K562 (cell line): ENCODE measurements around the gene HCCS.

Source experiments
- POLR2A ChIP-seq: fragments of 450-650 bp; conservative IDR thresholded peaks from 2 replicates; pipeline ENCODE4 v1.6.1; 2016
- SREBF2 ChIP-seq: sonication (generic); formaldehyde crosslinking; IDR thresholded peaks from 2 replicates; pipeline ENCODE4 v1.4.0; 2020; ENCODE audit warnings: mild to moderate bottlenecking, missing genetic modification reagents
- TEAD1 ChIP-seq, 2 experiments: fragments of 450-650 bp in 1 of 2; sonication (generic) in 1 of 2; formaldehyde crosslinking; IDR thresholded peaks; 2 replicates each; pipeline versions ENCODE4 v1.4.0 to v1.8.0; 2020 to 2022; ENCODE audit warnings: mild to moderate bottlenecking in 2 of 2, missing genetic modification reagents in 1 of 2
- ZBTB1 ChIP-seq: sonication (generic); formaldehyde crosslinking; IDR thresholded peaks from 2 replicates; pipeline ENCODE4 v1.8.1; 2023; ENCODE audit warnings: missing genetic modification reagents, low read depth, mild to moderate bottlenecking, borderline replicate concordance
- ZNF133 ChIP-seq: fragments of 250-450 bp; sonication (Bioruptor Pico); IDR thresholded peaks from 2 replicates; pipeline ENCODE4 v1.4.0; 2020; ENCODE audit warnings: mild to moderate bottlenecking
- ZNF23 ChIP-seq: fragments of 250-450 bp; sonication (Bioruptor Pico); IDR thresholded peaks from 2 replicates; pipeline ENCODE4 v1.4.0; 2020; ENCODE audit warnings: mild to moderate bottlenecking
- TF ChIP-seq, protein P1 (sequence below), 3 experiments: IDR thresholded peaks in 2 of 3; conservative IDR thresholded peaks in 1 of 3; 2 replicates each; pipeline ENCODE4 v1.5.1; 2011 to 2012; ENCODE audit warnings: low read length in 3 of 3, mild to moderate bottlenecking in 3 of 3, control low read depth in 2 of 3, improper control_type of control experiment in 1 of 3, inconsistent platforms in 1 of 3, low read depth in 1 of 3, mixed read lengths in 1 of 3, moderate library complexity in 1 of 3; ENCODE audit not compliant: insufficient read depth in 2 of 3
- TF ChIP-seq, protein P2 (sequence below): sonication (generic); formaldehyde crosslinking; IDR thresholded peaks from 2 replicates; pipeline ENCODE4 v1.8.1; 2022; ENCODE audit warnings: missing genetic modification reagents
- TF ChIP-seq, protein P3 (sequence below): sonication (generic); formaldehyde crosslinking; IDR thresholded peaks from 2 replicates; pipeline ENCODE4 v1.9.0; 2022; ENCODE audit warnings: mild to moderate bottlenecking, missing genetic modification reagents
- TF ChIP-seq, protein P4 (sequence below), 2 experiments: fragments of 450-650 bp; formaldehyde crosslinking in 1 of 2; IDR thresholded peaks; 2 replicates each; pipeline versions ENCODE4 v1.4.0 to v1.6.1; 2014 to 2020; ENCODE audit warnings: mild to moderate bottlenecking in 2 of 2, borderline replicate concordance in 1 of 2, low read depth in 1 of 2

DNA sequence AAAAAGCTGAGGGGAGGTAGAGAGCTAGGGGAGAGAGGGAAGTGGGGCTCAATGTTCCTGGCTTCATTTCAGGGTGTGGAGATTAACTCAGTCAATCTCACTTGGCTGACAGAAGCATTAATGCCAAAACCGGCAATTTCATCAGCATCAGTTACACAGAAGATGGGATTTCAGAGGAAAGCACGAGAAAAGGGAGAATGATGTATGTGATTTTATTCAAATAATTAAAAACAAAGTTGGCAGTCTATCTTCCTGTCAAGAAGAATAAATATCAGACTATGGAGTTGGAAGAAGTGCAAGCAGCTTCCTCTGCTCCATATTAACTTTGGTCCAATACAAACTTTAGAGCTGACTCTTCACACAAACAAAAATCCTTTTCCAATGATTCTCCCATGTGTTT, 29.6 kb upstream of the HCCS start:
- TF ChIP-seq, protein P1, sequence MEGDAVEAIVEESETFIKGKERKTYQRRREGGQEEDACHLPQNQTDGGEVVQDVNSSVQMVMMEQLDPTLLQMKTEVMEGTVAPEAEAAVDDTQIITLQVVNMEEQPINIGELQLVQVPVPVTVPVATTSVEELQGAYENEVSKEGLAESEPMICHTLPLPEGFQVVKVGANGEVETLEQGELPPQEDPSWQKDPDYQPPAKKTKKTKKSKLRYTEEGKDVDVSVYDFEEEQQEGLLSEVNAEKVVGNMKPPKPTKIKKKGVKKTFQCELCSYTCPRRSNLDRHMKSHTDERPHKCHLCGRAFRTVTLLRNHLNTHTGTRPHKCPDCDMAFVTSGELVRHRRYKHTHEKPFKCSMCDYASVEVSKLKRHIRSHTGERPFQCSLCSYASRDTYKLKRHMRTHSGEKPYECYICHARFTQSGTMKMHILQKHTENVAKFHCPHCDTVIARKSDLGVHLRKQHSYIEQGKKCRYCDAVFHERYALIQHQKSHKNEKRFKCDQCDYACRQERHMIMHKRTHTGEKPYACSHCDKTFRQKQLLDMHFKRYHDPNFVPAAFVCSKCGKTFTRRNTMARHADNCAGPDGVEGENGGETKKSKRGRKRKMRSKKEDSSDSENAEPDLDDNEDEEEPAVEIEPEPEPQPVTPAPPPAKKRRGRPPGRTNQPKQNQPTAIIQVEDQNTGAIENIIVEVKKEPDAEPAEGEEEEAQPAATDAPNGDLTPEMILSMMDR (IDR thresholded peaks at IDR 0.05 in 2 of 3, conservative IDR thresholded peaks at IDR 0.05 in 1 of 3; ENCODE audit: insufficient read depth in 2 of 3, low read depth in 1 of 3, low read length in 3 of 3): no peak
- TF ChIP-seq, protein P2, sequence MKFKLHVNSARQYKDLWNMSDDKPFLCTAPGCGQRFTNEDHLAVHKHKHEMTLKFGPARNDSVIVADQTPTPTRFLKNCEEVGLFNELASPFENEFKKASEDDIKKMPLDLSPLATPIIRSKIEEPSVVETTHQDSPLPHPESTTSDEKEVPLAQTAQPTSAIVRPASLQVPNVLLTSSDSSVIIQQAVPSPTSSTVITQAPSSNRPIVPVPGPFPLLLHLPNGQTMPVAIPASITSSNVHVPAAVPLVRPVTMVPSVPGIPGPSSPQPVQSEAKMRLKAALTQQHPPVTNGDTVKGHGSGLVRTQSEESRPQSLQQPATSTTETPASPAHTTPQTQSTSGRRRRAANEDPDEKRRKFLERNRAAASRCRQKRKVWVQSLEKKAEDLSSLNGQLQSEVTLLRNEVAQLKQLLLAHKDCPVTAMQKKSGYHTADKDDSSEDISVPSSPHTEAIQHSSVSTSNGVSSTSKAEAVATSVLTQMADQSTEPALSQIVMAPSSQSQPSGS (CRISPR knock-in tag): no peak
- TF ChIP-seq ZNF133 (CRISPR knock-in tag) (no peak), ZBTB1 (CRISPR knock-in tag) (no peak), POLR2A (no peak), ZNF23 (no peak), SREBF2 (CRISPR knock-in tag) (no peak), TEAD1 (CRISPR knock-in tag; IDR thresholded peaks at IDR 0.05) (no peak)
- TF ChIP-seq, protein P3, sequence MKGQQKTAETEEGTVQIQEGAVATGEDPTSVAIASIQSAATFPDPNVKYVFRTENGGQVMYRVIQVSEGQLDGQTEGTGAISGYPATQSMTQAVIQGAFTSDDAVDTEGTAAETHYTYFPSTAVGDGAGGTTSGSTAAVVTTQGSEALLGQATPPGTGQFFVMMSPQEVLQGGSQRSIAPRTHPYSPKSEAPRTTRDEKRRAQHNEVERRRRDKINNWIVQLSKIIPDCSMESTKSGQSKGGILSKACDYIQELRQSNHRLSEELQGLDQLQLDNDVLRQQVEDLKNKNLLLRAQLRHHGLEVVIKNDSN (CRISPR knock-in tag): no peak
- TF ChIP-seq, protein P4, sequence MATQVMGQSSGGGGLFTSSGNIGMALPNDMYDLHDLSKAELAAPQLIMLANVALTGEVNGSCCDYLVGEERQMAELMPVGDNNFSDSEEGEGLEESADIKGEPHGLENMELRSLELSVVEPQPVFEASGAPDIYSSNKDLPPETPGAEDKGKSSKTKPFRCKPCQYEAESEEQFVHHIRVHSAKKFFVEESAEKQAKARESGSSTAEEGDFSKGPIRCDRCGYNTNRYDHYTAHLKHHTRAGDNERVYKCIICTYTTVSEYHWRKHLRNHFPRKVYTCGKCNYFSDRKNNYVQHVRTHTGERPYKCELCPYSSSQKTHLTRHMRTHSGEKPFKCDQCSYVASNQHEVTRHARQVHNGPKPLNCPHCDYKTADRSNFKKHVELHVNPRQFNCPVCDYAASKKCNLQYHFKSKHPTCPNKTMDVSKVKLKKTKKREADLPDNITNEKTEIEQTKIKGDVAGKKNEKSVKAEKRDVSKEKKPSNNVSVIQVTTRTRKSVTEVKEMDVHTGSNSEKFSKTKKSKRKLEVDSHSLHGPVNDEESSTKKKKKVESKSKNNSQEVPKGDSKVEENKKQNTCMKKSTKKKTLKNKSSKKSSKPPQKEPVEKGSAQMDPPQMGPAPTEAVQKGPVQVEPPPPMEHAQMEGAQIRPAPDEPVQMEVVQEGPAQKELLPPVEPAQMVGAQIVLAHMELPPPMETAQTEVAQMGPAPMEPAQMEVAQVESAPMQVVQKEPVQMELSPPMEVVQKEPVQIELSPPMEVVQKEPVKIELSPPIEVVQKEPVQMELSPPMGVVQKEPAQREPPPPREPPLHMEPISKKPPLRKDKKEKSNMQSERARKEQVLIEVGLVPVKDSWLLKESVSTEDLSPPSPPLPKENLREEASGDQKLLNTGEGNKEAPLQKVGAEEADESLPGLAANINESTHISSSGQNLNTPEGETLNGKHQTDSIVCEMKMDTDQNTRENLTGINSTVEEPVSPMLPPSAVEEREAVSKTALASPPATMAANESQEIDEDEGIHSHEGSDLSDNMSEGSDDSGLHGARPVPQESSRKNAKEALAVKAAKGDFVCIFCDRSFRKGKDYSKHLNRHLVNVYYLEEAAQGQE (IDR thresholded peaks at IDR 0.05; ENCODE audit: borderline replicate concordance): no peak
- TF ChIP-seq, protein P4 (CRISPR knock-in tag; IDR thresholded peaks at IDR 0.05; ENCODE audit: low read depth): no peak
